Activated T-cell treated with anti-CD3 and anti-CD28 coated beads, Interleukin-2, amount 50 U/mL, for 4 hours (primary cell): Measurements from ENCODE around the gene IRS1. TPM values are rescaled to one million over a fixed set of nuclear protein-coding genes. Genes with fewer than 3 reads are reported as not detected.

Source experiments
- ATAC-seq, 2 donors: fragments of 200-7000 bp; cut with Tn5 transposase; one replicate each; pipeline ENCODE4 v1.10.0; 2021
- DNase-seq: peaks from one replicate; pipeline ENCODE4 v3.0.0-alpha.2; 2020
- H3K27me3 Mint-ChIP-seq: one replicate; pipeline ENCODE4 v1.8.0; 2021; ENCODE audit warnings: low read depth, mixed read lengths
- H3K36me3 Mint-ChIP-seq: one replicate; pipeline ENCODE4 v1.8.0; 2022; ENCODE audit warnings: mixed read lengths; ENCODE audit not compliant: insufficient read depth
- H3K4me1 Mint-ChIP-seq: one replicate; pipeline ENCODE4 v1.8.0; 2021; ENCODE audit warnings: low read depth, mixed read lengths
- H3K4me3 Mint-ChIP-seq: one replicate; pipeline ENCODE4 v1.8.0; 2021; ENCODE audit warnings: mild to moderate bottlenecking, moderate library complexity, mixed read lengths
- H3K9me3 Mint-ChIP-seq: one replicate; pipeline ENCODE4 v1.8.0; 2021; ENCODE audit warnings: mixed read lengths
- total RNA-seq, 3 donors: library from RNA; stranded (reverse); gene quantifications; one replicate each; pipeline ENCODE4 v1.2.1, GENCODE V29; 2021

The IRS1 gene
- total RNA-seq, 3 donors from 2014 or later: 3.9 to 4.6 (median 4.6) TPM

- Mint-ChIP-seq H3K4me3 (no peak overlapping the region), H3K27me3 (no peaks in the 10 kb centered on the region), H3K4me1 (peaks cover 10% of the 10 kb centered on the region), H3K9me3 (peaks cover 4% of the 10 kb centered on the region), H3K36me3 (peaks cover 6% of the 10 kb centered on the region)
- no peak for ATAC-seq
- no peak for DNase-seq
These were observed 32.4 kb downstream of the IRS1 start for GRCh38 chr2:226767056-226767813.

GRCh38 chr2:226766352-226767055, 33.1 kb downstream of the IRS1 start:
- ATAC-seq: no peak
- Mint-ChIP-seq H3K9me3 (peaks cover 4% of the 10 kb centered on the region), H3K4me1 (peaks cover 5% of the 10 kb centered on the region), H3K36me3 (peaks cover 6% of the 10 kb centered on the region), H3K27me3 (no peaks in the 10 kb centered on the region), H3K4me3 (no peak overlapping the region)
- DNase-seq: no peak

GRCh38 chr2:226763320-226763719, 36.3 kb downstream of the IRS1 start:
- no peak for ATAC-seq
- Mint-ChIP-seq H3K9me3 (peaks cover 4% of the 10 kb centered on the region), H3K27me3 (no peaks in the 10 kb centered on the region), H3K4me1 (no peaks in the 10 kb centered on the region), H3K36me3 (peaks cover 3% of the 10 kb centered on the region), H3K4me3 (no peak overlapping the region)
- DNase-seq: no peak

DNA sequence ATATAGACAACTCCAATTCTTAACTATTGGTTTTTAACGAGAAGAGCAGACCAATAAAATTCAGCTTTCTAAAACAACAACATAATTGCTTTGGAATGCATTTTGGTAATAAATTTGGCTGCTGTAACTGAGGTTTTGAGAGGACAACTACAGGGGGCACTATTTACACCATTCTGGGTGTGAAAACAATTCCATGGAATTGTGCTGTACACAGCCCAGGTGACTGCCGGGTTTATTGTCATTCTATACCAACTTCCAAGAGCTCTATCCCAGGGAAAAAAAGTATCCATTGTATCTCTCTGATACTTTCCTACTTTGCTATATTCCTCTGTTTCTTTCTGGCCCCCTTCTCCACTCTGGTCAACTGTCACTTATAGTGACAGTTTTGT, 38.4 kb downstream of the IRS1 start:
- DNase-seq: no peak
- Mint-ChIP-seq H3K27me3 (no peaks in the 10 kb centered on the region), H3K4me1 (no peaks in the 10 kb centered on the region), H3K36me3 (peaks cover 3% of the 10 kb centered on the region), H3K4me3 (no peak overlapping the region), H3K9me3 (peaks cover 4% of the 10 kb centered on the region)
- no peak for ATAC-seq

DNA sequence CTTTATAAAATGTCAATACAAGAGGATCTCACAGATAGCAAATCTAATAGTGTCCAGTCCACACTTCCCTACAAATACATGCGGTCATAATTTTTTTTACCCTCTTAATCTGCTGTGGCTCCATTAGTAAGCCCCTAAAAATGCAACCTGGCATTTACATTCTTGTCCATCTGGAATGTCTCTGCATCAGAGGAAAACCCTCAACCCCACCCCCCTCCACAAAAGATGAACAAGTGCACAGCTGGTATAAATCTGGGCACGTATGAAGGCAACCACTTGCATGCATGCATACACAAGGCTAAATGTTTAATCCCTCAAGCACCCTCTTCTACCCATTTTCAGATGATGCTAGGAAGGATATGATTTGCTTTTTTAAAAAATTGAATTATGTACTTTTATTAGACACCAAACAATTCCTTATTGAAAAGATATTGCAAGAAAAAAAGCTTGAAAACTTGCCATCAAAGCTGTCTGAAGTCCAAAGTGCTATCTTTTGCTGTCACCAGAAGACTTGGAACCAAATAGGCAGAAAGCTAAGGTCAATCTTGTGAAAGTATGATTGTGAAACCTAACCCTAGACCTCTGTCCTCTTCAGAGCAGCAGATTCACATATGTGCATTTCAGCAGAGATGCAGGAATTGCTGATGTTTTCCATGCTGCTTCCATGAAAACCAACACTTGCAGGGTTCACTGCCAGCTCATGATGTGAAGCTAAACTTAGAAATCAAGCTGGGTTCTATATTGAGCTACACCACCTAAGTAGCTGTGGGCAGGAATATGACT, 39.0 kb downstream of the IRS1 start:
- peaks cover 4% of the 10 kb centered on the region for H3K9me3 Mint-ChIP-seq
- H3K27me3 Mint-ChIP-seq: no peaks in the 10 kb centered on the region
- no peaks in the 10 kb centered on the region for H3K4me1 Mint-ChIP-seq
- ATAC-seq (no peak), DNase-seq (no peak)
- peaks cover 3% of the 10 kb centered on the region for H3K36me3 Mint-ChIP-seq
- H3K4me3 Mint-ChIP-seq: no peak overlapping the region

- Mint-ChIP-seq H3K9me3 (no peaks in the 10 kb centered on the region), H3K4me1 (no peaks in the 10 kb centered on the region), H3K36me3 (peaks cover 3% of the 10 kb centered on the region), H3K4me3 (no peak overlapping the region), H3K27me3 (no peaks in the 10 kb centered on the region)
- DNase-seq (no peak), ATAC-seq (no peak)
These were observed 39.9 kb downstream of the IRS1 start for GRCh38 chr2:226759768-226760167.

DNA sequence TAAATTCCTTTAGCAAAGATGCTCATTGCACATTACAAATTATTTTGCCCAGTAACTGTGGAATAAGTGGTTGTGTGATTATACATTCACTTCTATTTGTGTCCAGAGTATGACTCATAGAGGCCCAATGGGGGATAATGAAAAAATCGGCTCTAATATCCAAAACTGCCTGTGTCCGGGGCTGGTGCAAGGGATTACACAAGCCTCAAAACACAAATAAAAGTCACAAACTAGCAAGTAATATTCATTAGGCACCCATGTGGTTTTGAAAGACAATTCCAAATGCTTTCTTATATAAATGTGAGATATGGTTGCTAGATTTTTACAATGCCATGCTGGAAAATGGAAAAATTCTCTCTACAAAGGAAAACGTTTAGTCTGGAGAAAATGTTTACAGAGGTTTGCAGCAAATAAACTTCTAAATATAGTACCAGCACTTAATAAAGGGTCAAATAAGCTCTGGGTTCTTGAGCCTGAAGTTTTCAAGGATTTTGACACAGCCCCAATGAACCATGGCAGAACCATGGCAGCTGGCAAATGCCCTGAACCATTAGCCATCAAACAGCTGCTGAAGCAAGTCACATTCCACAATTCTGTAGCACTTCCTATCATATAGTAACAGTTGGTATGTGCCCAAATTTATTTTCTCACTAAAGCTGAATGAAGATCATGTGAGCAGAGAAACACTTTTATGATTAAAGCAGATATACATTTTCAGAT, 40.5 kb downstream of the IRS1 start:
- Mint-ChIP-seq H3K4me3 (no peak overlapping the region), H3K9me3 (no peaks in the 10 kb centered on the region), H3K36me3 (peaks cover 3% of the 10 kb centered on the region), H3K27me3 (no peaks in the 10 kb centered on the region), H3K4me1 (no peaks in the 10 kb centered on the region)
- DNase-seq (no peak), ATAC-seq (no peak)

- ATAC-seq: peak; percentile 40 to 58
- no peaks in the 10 kb centered on the region for H3K9me3 Mint-ChIP-seq
- no peaks in the 10 kb centered on the region for H3K36me3 Mint-ChIP-seq
- no peak overlapping the region for H3K4me3 Mint-ChIP-seq
- H3K4me1 Mint-ChIP-seq: no peaks in the 10 kb centered on the region
- no peaks in the 10 kb centered on the region for H3K27me3 Mint-ChIP-seq
- DNase-seq: no peak
These were observed 43.5 kb downstream of the IRS1 start for GRCh38 chr2:226756131-226756530.

DNA sequence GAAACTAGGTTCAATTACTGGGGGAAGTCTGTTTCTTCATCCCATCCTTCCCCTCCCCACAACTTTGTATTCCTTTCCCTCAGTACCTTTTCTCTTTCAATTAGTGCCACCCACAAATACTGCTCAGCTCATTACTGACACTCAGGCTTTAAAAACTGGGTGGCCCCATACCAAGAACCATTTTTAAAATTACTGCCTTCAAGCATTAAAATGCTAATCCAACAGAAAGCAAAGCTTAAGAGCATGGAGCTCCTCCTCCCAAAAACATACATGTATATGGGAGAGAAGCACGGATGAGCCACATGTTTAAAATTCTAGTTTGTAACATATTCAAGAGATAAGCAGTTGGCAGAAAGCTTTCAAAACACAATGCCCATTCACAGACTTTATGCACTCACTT, 44.0 kb downstream of the IRS1 start:
- Mint-ChIP-seq H3K27me3 (no peaks in the 10 kb centered on the region), H3K4me3 (no peak overlapping the region), H3K9me3 (no peaks in the 10 kb centered on the region), H3K36me3 (no peaks in the 10 kb centered on the region), H3K4me1 (no peaks in the 10 kb centered on the region)
- no peak for ATAC-seq
- no peak for DNase-seq

GRCh38 chr2:226754821-226755604, 44.6 kb downstream of the IRS1 start:
- Mint-ChIP-seq H3K9me3 (no peaks in the 10 kb centered on the region), H3K4me1 (no peaks in the 10 kb centered on the region), H3K27me3 (no peaks in the 10 kb centered on the region), H3K36me3 (no peaks in the 10 kb centered on the region), H3K4me3 (no peak overlapping the region)
- ATAC-seq (no peak), DNase-seq (no peak)

DNA sequence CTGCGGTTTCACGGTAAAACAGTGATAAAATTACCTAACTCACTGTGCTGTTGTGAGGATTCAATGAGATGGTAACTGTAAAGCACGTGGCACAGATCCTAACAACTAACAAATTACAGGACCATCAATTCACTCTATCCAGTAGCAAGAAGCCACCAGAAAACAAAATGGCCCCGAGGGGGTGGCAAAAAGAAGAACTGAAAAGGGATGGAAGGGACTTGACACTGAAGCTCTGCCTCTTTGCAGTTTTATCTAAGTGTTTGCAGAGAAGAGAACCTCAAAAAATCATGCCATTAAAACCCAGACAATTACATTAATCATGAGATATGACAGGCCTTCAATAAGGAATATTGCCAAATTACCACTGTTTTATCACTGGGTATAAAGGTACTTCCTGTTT, 46.7 kb downstream of the IRS1 start:
- Mint-ChIP-seq H3K27me3 (no peaks in the 10 kb centered on the region), H3K9me3 (no peaks in the 10 kb centered on the region), H3K36me3 (peaks cover 6% of the 10 kb centered on the region), H3K4me1 (no peaks in the 10 kb centered on the region), H3K4me3 (no peak overlapping the region)
- DNase-seq (no peak), ATAC-seq (no peak)

GRCh38 chr2:226747288-226747687, 52.3 kb downstream of the IRS1 start:
- no peaks in the 10 kb centered on the region for H3K27me3 Mint-ChIP-seq

GRCh38 chr2:226746196-226746800, 53.3 kb downstream of the IRS1 start:
- no peaks in the 10 kb centered on the region for H3K4me1 Mint-ChIP-seq
- H3K36me3 Mint-ChIP-seq: peaks cover 9% of the 10 kb centered on the region
- DNase-seq (no peak), ATAC-seq (no peak)
- no peak overlapping the region for H3K4me3 Mint-ChIP-seq
- H3K9me3 Mint-ChIP-seq: no peaks in the 10 kb centered on the region
- no peaks in the 10 kb centered on the region for H3K27me3 Mint-ChIP-seq

More at GRCh38 chr2:226747288-226747687, 52.3 kb downstream of the IRS1 start:
- DNase-seq (no peak), ATAC-seq (no peak)
- Mint-ChIP-seq H3K4me3 (no peak overlapping the region), H3K36me3 (peaks cover 9% of the 10 kb centered on the region), H3K9me3 (no peaks in the 10 kb centered on the region), H3K4me1 (no peaks in the 10 kb centered on the region)
